Eye (tissue), 1 donor: ENCODE data around the gene CAPN15.
"Not testable (repeated sequence)": the region's sequence is repeated elsewhere in the genome, so short reads cannot be mapped to it uniquely, and the experiment has no call there.

Experiments
- DNase-seq: peaks from one replicate; pipeline ENCODE4 v3.0.0-alpha.2; 2015

The CAPN15 gene

GRCh38 chr16:507527-507926 is 20.0 kb upstream of the CAPN15 start:
- DNase-seq, result not testable (repeated sequence)

- no peak for DNase-seq
Observed at GRCh38 chr16:507996-508395, 19.5 kb upstream of the CAPN15 start.

- DNase-seq, result no peak
Observed at GRCh38 chr16:508884-509736, 18.4 kb upstream of the CAPN15 start.

GRCh38 chr16:510066-510825 is 17.3 kb upstream of the CAPN15 start:
- no peak for DNase-seq

- no peak for DNase-seq
Observed at GRCh38 chr16:512802-513201, 14.7 kb upstream of the CAPN15 start.

- DNase-seq, result no peak
Observed at GRCh38 chr16:513950-514349, 13.6 kb upstream of the CAPN15 start.

DNA sequence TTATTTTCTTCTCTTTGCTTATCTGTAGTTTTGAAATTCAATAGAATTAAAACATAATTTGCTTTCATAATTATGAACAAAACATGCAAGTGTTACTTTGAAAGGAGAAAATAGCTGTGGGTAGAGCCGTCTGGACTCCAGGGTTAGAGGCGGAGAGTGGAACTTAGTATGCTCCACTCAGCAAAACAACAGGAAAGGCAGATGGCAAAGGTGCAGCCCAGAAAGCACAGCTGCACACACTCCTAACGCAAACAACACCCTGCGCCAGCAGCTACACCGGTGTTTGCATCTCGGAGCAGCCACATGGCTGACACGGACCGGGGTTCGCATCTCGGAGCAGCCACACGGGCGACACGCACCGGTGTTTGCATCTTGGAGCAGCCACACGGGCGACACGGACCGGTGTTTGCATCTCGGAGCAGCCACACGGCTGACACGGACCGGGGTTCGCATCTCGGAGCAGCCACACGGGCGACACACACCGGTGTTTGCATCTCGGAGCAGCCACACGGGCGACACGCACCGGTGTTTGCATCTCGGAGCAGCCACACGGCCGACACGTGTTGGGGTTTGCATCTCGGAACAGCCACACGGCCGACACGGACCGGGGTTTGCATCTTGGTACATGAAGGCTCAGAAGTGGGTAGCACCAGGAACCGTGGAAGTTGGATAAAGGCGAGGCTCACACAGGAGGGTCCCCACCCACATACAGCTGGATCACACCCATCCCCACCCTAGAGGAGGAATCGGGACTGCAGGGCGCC is 12.2 kb upstream of the CAPN15 start:
- no peak for DNase-seq

DNA sequence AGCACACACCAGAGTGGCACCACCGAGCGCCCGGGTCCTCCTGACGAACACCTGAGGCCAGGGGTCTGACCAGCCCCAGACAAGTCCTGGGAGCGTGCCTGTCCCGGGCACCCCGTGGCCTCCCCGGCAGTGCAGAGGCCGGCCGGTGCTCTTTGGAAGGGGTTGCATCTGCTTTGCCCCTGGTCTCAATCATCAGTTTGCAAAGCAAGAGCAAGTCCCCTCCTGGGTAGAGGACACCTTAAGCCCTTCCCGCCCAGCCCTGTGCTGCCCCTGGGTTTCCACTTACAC is 11.6 kb upstream of the CAPN15 start:
- DNase-seq, result no peak

GRCh38 chr16:516301-516700 is 11.2 kb upstream of the CAPN15 start:
- no peak for DNase-seq

DNA sequence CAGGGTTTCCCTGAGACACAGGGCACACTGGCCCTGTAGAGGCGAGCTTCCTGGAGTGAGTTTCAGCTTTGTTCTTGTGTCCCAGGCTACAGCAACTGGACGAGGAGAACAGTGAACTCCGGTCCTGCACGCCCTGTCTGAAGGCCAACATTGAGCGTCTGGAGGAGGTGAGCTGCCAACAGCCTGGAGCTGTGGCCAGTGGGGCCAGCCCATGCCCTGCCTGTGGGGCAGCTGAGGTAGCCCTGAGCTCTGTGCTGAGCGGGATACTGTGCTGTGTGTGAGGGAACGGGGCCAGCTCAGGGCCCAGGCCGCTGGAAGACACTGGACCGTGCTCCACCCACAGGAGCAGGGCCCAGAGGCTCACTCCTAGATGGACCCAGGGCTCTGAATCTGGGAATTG is 8.7 kb upstream of the CAPN15 start:
- DNase-seq, result no peak

- DNase-seq, result no peak
Observed at GRCh38 chr16:519425-519824, 8.1 kb upstream of the CAPN15 start.

DNA sequence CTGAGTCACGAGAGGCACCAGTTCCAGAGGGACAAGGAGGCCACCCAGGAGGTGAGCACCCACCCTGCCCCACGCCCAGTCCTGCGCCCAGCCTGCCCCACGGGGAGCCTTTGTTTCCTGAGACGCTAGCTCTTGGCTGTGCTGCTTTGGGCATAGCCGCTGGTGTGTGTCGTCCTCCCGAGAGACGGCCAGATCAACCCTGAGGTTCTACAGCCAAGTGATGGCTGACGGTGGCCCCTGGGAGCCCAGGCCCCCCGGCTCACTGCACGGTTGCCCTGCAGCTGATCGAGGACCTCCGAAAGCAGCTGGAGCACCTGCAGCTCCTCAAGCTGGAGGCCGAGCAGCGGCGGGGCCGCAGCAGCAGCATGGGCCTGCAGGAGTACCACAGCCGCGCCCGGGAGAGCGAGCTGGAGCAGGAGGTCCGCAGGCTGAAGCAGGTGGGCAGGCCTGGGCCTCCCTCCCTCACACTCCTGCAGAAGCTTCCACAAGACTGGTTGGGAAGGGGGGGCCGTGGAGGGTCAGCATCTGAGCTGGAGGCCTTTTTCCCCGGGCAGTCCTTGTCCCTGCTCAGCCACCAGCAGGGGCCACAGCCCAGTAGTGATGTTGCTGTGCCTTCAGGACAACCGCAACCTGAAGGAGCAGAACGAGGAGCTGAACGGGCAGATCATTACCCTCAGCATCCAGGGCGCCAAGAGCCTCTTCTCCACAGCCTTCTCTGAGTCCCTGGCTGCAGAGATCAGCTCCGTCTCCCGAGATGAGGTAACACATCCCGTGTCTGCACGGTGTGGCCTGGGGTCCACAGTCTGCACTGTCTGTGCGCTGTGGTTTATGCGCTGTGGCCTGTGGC is 7.4 kb upstream of the CAPN15 start:
- no peak for DNase-seq

DNA sequence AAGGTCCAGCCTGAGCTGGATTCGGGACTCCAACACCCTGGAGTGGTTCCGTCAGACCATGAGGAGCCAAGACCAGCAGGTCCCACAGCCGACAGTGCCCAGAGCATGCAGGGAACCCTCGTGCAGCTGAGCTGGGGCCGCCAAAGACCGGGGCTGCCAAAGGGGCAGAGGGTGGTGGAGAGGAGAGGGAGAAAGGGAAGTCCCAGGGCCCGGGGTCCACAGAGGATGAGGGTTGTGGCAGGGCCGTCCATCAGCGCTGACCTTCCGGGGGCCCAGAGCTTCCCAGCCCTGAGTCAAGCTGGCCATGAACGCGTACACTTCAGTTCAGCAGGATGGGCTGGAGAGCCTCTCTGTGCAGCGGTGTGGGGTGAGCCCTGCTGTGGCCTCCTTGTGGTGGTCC is 6.7 kb upstream of the CAPN15 start:
- no peak for DNase-seq

- DNase-seq, result no peak
Observed at GRCh38 chr16:521381-522210, 5.9 kb upstream of the CAPN15 start.

DNA sequence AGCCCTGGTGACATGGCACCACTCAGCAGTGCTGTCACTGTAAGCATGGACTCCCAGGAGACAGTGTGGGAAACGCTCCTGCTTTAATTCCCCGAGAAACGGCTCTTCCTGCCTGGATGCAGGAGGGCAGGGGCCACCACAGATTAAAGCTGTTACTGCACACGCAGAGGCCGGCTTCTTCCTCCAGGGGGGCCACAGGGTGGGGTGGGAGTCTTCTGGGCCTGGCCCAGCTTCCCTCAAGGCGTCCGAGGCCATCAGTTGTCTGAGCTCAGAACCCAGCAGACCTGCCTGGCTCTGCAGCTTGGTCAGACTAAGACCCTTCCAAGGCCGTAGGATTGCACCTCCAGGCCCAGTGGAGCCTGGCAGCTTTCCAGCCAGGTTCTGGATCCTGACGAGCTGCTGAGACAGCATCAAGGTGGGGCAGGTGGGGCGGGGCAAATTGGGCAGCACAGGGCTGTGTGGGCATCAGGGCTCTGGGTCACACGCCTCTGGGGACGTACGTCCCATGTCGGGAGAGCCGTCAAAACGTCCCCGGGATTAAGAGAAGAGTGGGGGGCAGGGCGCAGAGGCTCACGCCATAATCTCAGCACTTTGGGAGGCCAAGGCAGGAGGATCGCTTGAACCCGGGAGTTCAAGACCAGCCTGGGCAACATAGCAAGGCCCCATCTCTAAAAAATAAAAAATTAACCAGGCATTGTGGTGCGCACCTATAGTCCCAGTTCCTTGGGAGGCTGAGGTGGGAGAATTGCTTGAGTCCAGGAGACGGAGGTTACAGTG is 5.0 kb upstream of the CAPN15 start:
- no peak for DNase-seq

- DNase-seq, result no peak
Observed at GRCh38 chr16:523097-523741, 4.3 kb upstream of the CAPN15 start.

DNA sequence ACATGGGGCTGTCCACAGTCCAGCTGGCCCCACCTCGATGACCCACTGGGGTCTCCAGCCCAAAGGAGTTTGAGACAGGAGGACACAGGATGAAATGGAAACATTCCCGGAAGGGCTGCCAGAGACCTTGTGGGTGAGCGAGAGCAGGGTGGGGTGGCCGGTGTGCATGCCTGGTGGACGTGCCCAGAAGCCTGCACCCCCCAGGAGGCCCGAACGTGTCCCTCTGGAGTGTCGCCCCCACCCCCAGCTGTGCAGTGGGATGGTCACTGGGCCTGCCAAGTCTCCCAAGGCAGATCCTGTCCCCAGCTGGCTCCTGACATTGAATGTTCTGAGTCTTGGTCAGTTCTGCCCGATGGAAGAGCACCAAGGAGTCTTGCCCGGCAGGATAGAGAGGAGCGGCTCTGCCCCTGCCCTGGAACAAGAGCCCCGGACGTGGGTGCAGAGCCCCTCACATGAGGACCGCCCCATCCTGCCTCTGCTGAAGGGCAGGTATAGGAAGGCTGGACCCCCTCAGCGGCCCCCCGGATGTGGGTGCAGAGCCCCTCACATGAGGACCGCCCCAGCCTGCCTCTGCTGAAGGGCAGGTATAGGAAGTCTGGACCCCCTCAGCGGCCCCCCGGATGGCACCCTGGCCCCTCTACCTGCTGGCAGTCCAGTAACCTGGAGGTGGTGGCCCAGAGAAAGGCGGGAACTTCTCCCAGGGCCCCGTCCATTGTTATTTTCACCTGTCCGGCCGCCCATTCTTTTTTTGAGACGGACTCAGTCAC is 3.1 kb upstream of the CAPN15 start:
- DNase-seq, result no peak

DNA sequence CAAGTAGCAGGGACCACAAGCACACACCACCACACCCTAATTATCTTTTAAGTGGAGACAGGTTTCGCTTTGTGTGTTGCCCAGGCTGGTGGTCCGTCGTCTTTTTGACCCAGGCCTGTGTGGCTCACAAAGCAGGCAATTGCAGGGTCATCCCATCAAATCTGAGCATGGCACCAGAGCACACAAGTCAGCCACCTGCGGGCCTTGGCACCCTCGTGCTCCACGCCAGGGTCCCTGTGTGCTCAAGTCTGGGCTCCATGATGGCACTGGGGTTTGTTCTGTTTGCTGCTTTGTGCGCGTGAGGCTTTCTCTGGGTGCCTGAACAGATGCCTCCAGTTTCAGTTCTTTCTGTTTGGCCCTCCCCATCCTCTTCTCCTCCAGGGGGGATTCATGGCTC is 2.4 kb upstream of the CAPN15 start:
- DNase-seq, result no peak

DNA sequence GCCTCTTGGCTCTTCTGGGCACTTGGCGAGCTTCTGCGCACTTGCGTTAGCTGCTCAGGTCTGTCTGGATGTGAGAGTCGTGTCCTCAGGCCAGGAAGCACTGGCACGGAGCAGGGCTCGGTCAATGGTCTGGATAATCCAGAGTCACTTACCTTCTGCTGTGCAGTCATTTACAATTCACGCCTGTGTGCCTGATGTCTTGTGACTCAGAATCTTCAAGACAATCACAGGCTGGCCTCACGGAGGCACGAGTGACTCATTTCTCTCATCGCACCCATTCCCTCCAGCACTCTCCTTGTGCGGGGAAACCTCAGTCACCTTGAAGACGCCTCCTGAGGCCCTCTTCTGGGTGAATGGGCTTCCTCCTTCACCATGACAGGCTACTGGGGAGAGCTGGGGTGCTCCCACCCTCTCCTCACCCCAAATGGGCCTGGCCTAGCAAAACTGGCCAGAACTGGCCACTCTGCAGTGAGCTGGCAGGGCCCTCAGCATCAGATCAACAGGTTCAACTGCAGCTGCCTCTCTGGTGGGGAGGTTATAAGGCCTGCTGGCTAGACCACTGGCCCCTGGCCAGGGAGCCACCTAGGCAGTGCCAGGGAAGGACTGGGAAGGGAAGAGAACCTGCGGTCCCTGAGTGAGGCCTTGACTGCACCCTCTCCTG is 1.9 kb upstream of the CAPN15 start:
- peak; percentile 54 for DNase-seq
